Measurements from ENCODE around the gene PAPPA. TPM values are rescaled to one million over a fixed set of nuclear protein-coding genes. Genes with fewer than 3 reads are reported as not detected.

The PAPPA gene
- total RNA-seq, 1 donor from 2014 or later: 1.3 TPM

GRCh38 chr9:116147821-116148220 lies 5.8 kb upstream of the PAPPA start:
- DNase-seq (ENCODE audit: low read depth) (no peak), FAIRE-seq (no peak)
- no peak overlapping the region for H3K4me3 ChIP-seq (ENCODE audit: low read depth, low read length)
- TF ChIP-seq CTCF (IDR thresholded peaks at IDR 0.05; ENCODE audit: insufficient read depth, low read length, severe bottlenecking): no peak
- H3K27me3 ChIP-seq (ENCODE audit: control insufficient read depth, insufficient read depth, low read length): no peaks in the 10 kb centered on the region
- H3K36me3 ChIP-seq (ENCODE audit: control insufficient read depth, insufficient read depth, low read length): no peaks in the 10 kb centered on the region

GRCh38 chr9:116149844-116150243 lies 3.7 kb upstream of the PAPPA start:
- DNase-seq (ENCODE audit: low read depth): no peak
- TF ChIP-seq CTCF (IDR thresholded peaks at IDR 0.05; ENCODE audit: insufficient read depth, low read length, severe bottlenecking): peak; percentile 83
- no peak overlapping the region for H3K4me3 ChIP-seq (ENCODE audit: low read depth, low read length)
- H3K36me3 ChIP-seq (ENCODE audit: control insufficient read depth, insufficient read depth, low read length): no peaks in the 10 kb centered on the region
- no peak for FAIRE-seq
- peaks cover 5% of the 10 kb centered on the region for H3K27me3 ChIP-seq (ENCODE audit: control insufficient read depth, insufficient read depth, low read length)

GRCh38 chr9:116151199-116151598 lies 2.4 kb upstream of the PAPPA start:
- Histone ChIP-seq H3K36me3 (ENCODE audit: control insufficient read depth, insufficient read depth, low read length) (no peaks in the 10 kb centered on the region), H3K4me3 (ENCODE audit: low read depth, low read length) (no peak overlapping the region), H3K27me3 (ENCODE audit: control insufficient read depth, insufficient read depth, low read length) (peaks cover 14% of the 10 kb centered on the region)
- DNase-seq (ENCODE audit: low read depth) (no peak), FAIRE-seq (no peak)
- TF ChIP-seq CTCF (IDR thresholded peaks at IDR 0.05; ENCODE audit: insufficient read depth, low read length, severe bottlenecking): no peak

- DNase-seq (ENCODE audit: low read depth) (peak; percentile 37), FAIRE-seq (no peak)
- Histone ChIP-seq H3K4me3 (ENCODE audit: low read depth, low read length) (no peak overlapping the region), H3K27me3 (ENCODE audit: control insufficient read depth, insufficient read depth, low read length) (peaks cover 17% of the 10 kb centered on the region), H3K36me3 (ENCODE audit: control insufficient read depth, insufficient read depth, low read length) (no peaks in the 10 kb centered on the region)
- no peak for TF ChIP-seq CTCF (IDR thresholded peaks at IDR 0.05; ENCODE audit: insufficient read depth, low read length, severe bottlenecking)
Observed at GRCh38 chr9:116151966-116152381, 1.6 kb upstream of the PAPPA start.

- FAIRE-seq (no peak), DNase-seq (ENCODE audit: low read depth) (peak; percentile 43)
- Histone ChIP-seq H3K4me3 (ENCODE audit: low read depth, low read length) (no peak overlapping the region), H3K36me3 (ENCODE audit: control insufficient read depth, insufficient read depth, low read length) (no peaks in the 10 kb centered on the region), H3K27me3 (ENCODE audit: control insufficient read depth, insufficient read depth, low read length) (peaks cover 17% of the 10 kb centered on the region)
- TF ChIP-seq CTCF (IDR thresholded peaks at IDR 0.05; ENCODE audit: insufficient read depth, low read length, severe bottlenecking): peak; percentile 6
Observed at GRCh38 chr9:116152390-116152789, 1.2 kb upstream of the PAPPA start.
